Parathyroid adenoma (tissue), 2 donors: ENCODE measurements around the gene WSB1.

ENCODE experiments used
- H2AFZ ChIP-seq: fragments of 300-600 bp; sonication (generic); one replicate; pipeline ENCODE4 v1.7.0; 2017; ENCODE audit warnings: antibody characterized with exemption, mild to moderate bottlenecking
- H3K27ac ChIP-seq: fragments of 300-600 bp; sonication (generic); one replicate; pipeline ENCODE4 v1.7.0; 2017
- H3K27me3 ChIP-seq: fragments of 300-600 bp; sonication (generic); one replicate; pipeline ENCODE4 v1.7.0; 2017; ENCODE audit warnings: low read length; ENCODE audit not compliant: control insufficient read depth, insufficient read depth
- H3K36me3 ChIP-seq: fragments of 300-600 bp; sonication (generic); one replicate; pipeline ENCODE4 v1.7.0; 2017; ENCODE audit warnings: low read length; ENCODE audit not compliant: control insufficient read depth, insufficient read depth
- H3K4me1 ChIP-seq: fragments of 300-600 bp; sonication (generic); one replicate; pipeline ENCODE4 v1.7.0; 2017; ENCODE audit warnings: control low read depth
- H3K4me2 ChIP-seq: fragments of 300-600 bp; sonication (generic); one replicate; pipeline ENCODE4 v1.7.0; 2017; ENCODE audit warnings: low read length
- H3K4me3 ChIP-seq: fragments of 300-600 bp; sonication (generic); one replicate; pipeline ENCODE4 v1.7.0; 2017; ENCODE audit warnings: low read depth, low read length
- H3K79me2 ChIP-seq: fragments of 300-600 bp; sonication (generic); one replicate; pipeline ENCODE4 v1.7.0; 2017; ENCODE audit warnings: control low read depth
- H3K9ac ChIP-seq: fragments of 300-600 bp; sonication (generic); one replicate; pipeline ENCODE4 v1.7.0; 2017; ENCODE audit warnings: mild to moderate bottlenecking
- H3K9me3 ChIP-seq: fragments of 300-600 bp; sonication (generic); one replicate; pipeline ENCODE4 v1.7.0; 2017; ENCODE audit warnings: low read length; ENCODE audit not compliant: control insufficient read depth
- CTCF ChIP-seq: fragments of 300-600 bp; sonication (generic); IDR thresholded peaks from one replicate; pipeline ENCODE4 v1.7.0; 2017; ENCODE audit warnings: antibody characterized with exemption, mild to moderate bottlenecking
- donor health status: primary hyperparathyroidism.

The WSB1 gene

GRCh38 chr17:27322690-27323508 is 29.0 kb downstream of the WSB1 start:
- Histone ChIP-seq H3K9ac (no peak overlapping the region), H3K27ac (no peak overlapping the region), H3K4me3 (no peak overlapping the region), H2AFZ (no peak overlapping the region), H3K36me3 (no peaks in the 10 kb centered on the region), H3K4me2 (no peak overlapping the region), H3K9me3 (no peaks in the 10 kb centered on the region), H3K79me2 (no peaks in the 10 kb centered on the region), H3K4me1 (peaks cover 44% of the 10 kb centered on the region), H3K27me3 (no peaks in the 10 kb centered on the region)
- no peak for TF ChIP-seq CTCF

- peaks cover 44% of the 10 kb centered on the region for H3K4me1 ChIP-seq
- H3K27ac ChIP-seq: no peak overlapping the region
- no peaks in the 10 kb centered on the region for H3K9me3 ChIP-seq
- no peak overlapping the region for H3K4me3 ChIP-seq
- TF ChIP-seq CTCF: no peak
- no peaks in the 10 kb centered on the region for H3K79me2 ChIP-seq
- H3K9ac ChIP-seq: no peak overlapping the region
- H3K4me2 ChIP-seq: no peak overlapping the region
- no peaks in the 10 kb centered on the region for H3K27me3 ChIP-seq
- H3K36me3 ChIP-seq: no peaks in the 10 kb centered on the region
- no peak overlapping the region for H2AFZ ChIP-seq
These were observed 29.8 kb downstream of the WSB1 start for GRCh38 chr17:27323538-27324215.

GRCh38 chr17:27324771-27325339 is 30.9 kb downstream of the WSB1 start:
- Histone ChIP-seq H3K4me1 (peaks cover 39% of the 10 kb centered on the region), H3K9ac (no peak overlapping the region), H3K4me3 (no peak overlapping the region), H3K36me3 (no peaks in the 10 kb centered on the region), H3K79me2 (no peaks in the 10 kb centered on the region), H2AFZ (no peak overlapping the region), H3K9me3 (no peaks in the 10 kb centered on the region), H3K27me3 (no peaks in the 10 kb centered on the region), H3K4me2 (no peak overlapping the region), H3K27ac (no peak overlapping the region)
- no peak for TF ChIP-seq CTCF

- Histone ChIP-seq H3K4me1 (peaks cover 29% of the 10 kb centered on the region), H3K9me3 (no peaks in the 10 kb centered on the region), H3K36me3 (no peaks in the 10 kb centered on the region), H3K9ac (no peak overlapping the region), H3K4me3 (no peak overlapping the region), H3K79me2 (no peaks in the 10 kb centered on the region), H2AFZ (no peak overlapping the region), H3K4me2 (no peak overlapping the region), H3K27ac (no peak overlapping the region), H3K27me3 (no peaks in the 10 kb centered on the region)
- no peak for TF ChIP-seq CTCF
These were observed 32.1 kb downstream of the WSB1 start for GRCh38 chr17:27326051-27326450.
